ENCODE measurements around the gene LPCAT1. TPM values are rescaled to one million over a fixed set of nuclear protein-coding genes. Genes with fewer than 3 reads are reported as not detected.
A peak's percentile ranks its signal among the peaks of the same experiment; 100 is the strongest.

The LPCAT1 gene
- total RNA-seq, 1 experiment from 2014 or later: 75.0 TPM

GRCh38 chr5:1523480-1523792, 324 bp downstream of the LPCAT1 start:
- POLR2A ChIA-PET: interaction anchor here (1.1 kb wide), 1 partner anchor 7 kb away, joined by 4 read pairs; no protein-coding TSS in a partner anchor
- Histone ChIP-seq H3K27me3 (ENCODE audit: insufficient read depth, low read length) (no peaks in the 10 kb centered on the region), H3K4me3 (replicated peaks in 1 of 2; ENCODE audit: low read depth in 1 of 2, low read length in 2 of 2) (peak overlapping the region; percentile 67 to 76), H3K9me2 (ENCODE audit: insufficient read depth) (no peaks in the 10 kb centered on the region), H3K36me3 (ENCODE audit: control insufficient read depth in 1 of 2, insufficient read depth in 2 of 2, low read length in 2 of 2) (peaks cover 11 to 21% of the 10 kb centered on the region in 2 experiments; a peak in 3 of 4 replicates), H3K79me2 (ENCODE audit: insufficient read depth, low read length) (peaks cover 48% of the 10 kb centered on the region), H4K20me1 (ENCODE audit: insufficient read depth) (no peaks in the 10 kb centered on the region; the same call in 1 of the 2 replicates), H3K27ac (ENCODE audit: low read depth, low read length) (peak overlapping the region; percentile 67; the same call in 1 of the 2 replicates), H3K9me3 (ENCODE audit: control insufficient read depth in 1 of 2, insufficient read depth in 1 of 2, low read depth in 1 of 2, low read length in 2 of 2) (no peaks in the 10 kb centered on the region), H3K4me2 (ENCODE audit: low read length) (peak overlapping the region; percentile 84), H3K4me1 (ENCODE audit: control insufficient read depth in 1 of 2, insufficient read depth in 2 of 2, low read length in 2 of 2) (peaks cover 12 to 24% of the 10 kb centered on the region in 2 experiments), H2AFZ (ENCODE audit: low read depth, low read length, poor library complexity, severe bottlenecking) (no peak overlapping the region), H3K9ac (ENCODE audit: low read length) (peak overlapping the region; percentile 84)
- no peak for DNase-seq (ENCODE audit: low read depth, low spot score)
- TF ChIP-seq YY1 (IDR thresholded peaks at IDR 0.05; ENCODE audit: extremely low read depth, insufficient replicate concordance, low read depth, low read length) (no peak), ZFX (IDR thresholded peaks at IDR 0.05) (peak; percentile 69; the same call in 1 of the 2 replicates)
- CTCF ChIA-PET: interaction anchor here (1.4 kb wide), 1 partner anchor 71 kb away, joined by 3 read pairs; no protein-coding TSS in a partner anchor
- intact Hi-C loops (cut with micrococcal nuclease): no loop called here
- BruUV-seq (replicated peaks): no TSS peak
- peak; percentile 39 for ATAC-seq
- RAD21 ChIA-PET (ENCODE audit: low non-redundant PET in 1 of 2, low total read pairs in 2 of 2, uncharacterized antibody in 2 of 2, unreplicated experiment in 2 of 2): no interaction called here

- Histone ChIP-seq H3K27ac (ENCODE audit: low read depth, low read length) (peak overlapping the region; percentile 67), H3K4me2 (ENCODE audit: low read length) (peak overlapping the region; percentile 84), H3K4me3 (replicated peaks in 1 of 2; ENCODE audit: low read depth in 1 of 2, low read length in 2 of 2) (peak overlapping the region; percentile 67 to 76), H3K36me3 (ENCODE audit: control insufficient read depth in 1 of 2, insufficient read depth in 2 of 2, low read length in 2 of 2) (peaks cover 14 to 21% of the 10 kb centered on the region in 2 experiments; a peak in 3 of 4 replicates), H4K20me1 (ENCODE audit: insufficient read depth) (no peaks in the 10 kb centered on the region; the same call in 1 of the 2 replicates), H3K27me3 (ENCODE audit: insufficient read depth, low read length) (no peaks in the 10 kb centered on the region), H3K9ac (ENCODE audit: low read length) (peak overlapping the region; percentile 84), H3K9me2 (ENCODE audit: insufficient read depth) (no peaks in the 10 kb centered on the region), H3K4me1 (ENCODE audit: control insufficient read depth in 1 of 2, insufficient read depth in 2 of 2, low read length in 2 of 2) (peaks cover 12 to 26% of the 10 kb centered on the region in 2 experiments), H2AFZ (ENCODE audit: low read depth, low read length, poor library complexity, severe bottlenecking) (no peak overlapping the region), H3K9me3 (ENCODE audit: control insufficient read depth in 1 of 2, insufficient read depth in 1 of 2, low read depth in 1 of 2, low read length in 2 of 2) (no peaks in the 10 kb centered on the region), H3K79me2 (ENCODE audit: insufficient read depth, low read length) (peaks cover 52% of the 10 kb centered on the region)
- ATAC-seq: no peak
- BruUV-seq (replicated peaks): TSS peak; percentile 51
- intact Hi-C loops (cut with micrococcal nuclease): no loop called here
- POLR2A ChIA-PET: no interaction called here
- TF ChIP-seq SRF (IDR thresholded peaks at IDR 0.05; ENCODE audit: low read depth) (no peak), ZFX (IDR thresholded peaks at IDR 0.05) (peak; percentile 55; the same call in 1 of the 2 replicates), EZH2 (IDR thresholded peaks at IDR 0.05) (no peak)
- CTCF ChIA-PET: interaction anchor here (1.4 kb wide), 1 partner anchor 71 kb away, joined by 3 read pairs; no protein-coding TSS in a partner anchor
- RAD21 ChIA-PET (ENCODE audit: low non-redundant PET in 1 of 2, low total read pairs in 2 of 2, uncharacterized antibody in 2 of 2, unreplicated experiment in 2 of 2): interaction anchor here in 1 of 2 experiments (1.2 kb wide), 1 partner anchor 20 kb away, joined by 3 read pairs; no protein-coding TSS in a partner anchor
- no peak for DNase-seq (ENCODE audit: low read depth, low spot score)
These were observed 920 bp downstream of the LPCAT1 start for GRCh38 chr5:1522601-1523479.

Data from HCT116 (cell line).